Posterior vena cava (tissue), 2 donors: ENCODE measurements around the gene MAST3. TPM values are rescaled to one million over a fixed set of nuclear protein-coding genes. Genes with fewer than 3 reads are reported as not detected.

ENCODE experiments used
- DNase-seq: peaks from one replicate; pipeline ENCODE4 v3.0.0-alpha.2; 2020; ENCODE audit warnings: low spot score
- intact Hi-C, 2 donors: fragments of 100-400 bp; cut with DNase I; formaldehyde crosslinking; loops; one replicate each; pipeline versions ENCODE4 v1.14.1 to v1.14.2; 2022 to 2023
- total RNA-seq, 2 donors: library from RNA; stranded (reverse); fragmentation: NEBNext Ultra II Directional; extraction: Animal tissue kit (Norgen Biotek cat#: 25700); gene quantifications; one replicate each; pipeline ENCODE4 v1.2.1, GENCODE V29; 2021
- donor health status: DM: yes; HTN: yes; CAD: no.
- donor health status: DM: yes; HTN: yes; CAD: no.

The MAST3 gene
- total RNA-seq, 2 donors from 2014 or later, result 5.6 to 7.1 TPM

DNA sequence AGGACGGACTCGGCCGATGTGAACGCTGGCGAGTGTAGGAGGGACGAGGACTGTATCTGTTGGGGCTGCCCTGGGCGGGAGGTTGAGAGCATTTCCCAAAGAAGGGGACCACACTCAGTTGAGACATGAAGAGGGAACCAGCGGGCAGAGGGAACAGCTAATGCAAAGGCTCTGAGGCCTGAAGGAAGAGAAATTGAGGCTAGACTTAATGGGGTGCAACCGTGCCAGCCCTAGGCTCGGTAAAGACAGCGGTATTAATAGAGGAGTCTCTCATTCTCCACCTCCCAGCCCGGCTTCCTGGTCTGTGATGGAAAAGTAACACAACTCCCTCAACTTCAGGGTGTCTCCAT lies 96.6 kb downstream of the MAST3 start:
- intact Hi-C loops, result no loop called here

DNA sequence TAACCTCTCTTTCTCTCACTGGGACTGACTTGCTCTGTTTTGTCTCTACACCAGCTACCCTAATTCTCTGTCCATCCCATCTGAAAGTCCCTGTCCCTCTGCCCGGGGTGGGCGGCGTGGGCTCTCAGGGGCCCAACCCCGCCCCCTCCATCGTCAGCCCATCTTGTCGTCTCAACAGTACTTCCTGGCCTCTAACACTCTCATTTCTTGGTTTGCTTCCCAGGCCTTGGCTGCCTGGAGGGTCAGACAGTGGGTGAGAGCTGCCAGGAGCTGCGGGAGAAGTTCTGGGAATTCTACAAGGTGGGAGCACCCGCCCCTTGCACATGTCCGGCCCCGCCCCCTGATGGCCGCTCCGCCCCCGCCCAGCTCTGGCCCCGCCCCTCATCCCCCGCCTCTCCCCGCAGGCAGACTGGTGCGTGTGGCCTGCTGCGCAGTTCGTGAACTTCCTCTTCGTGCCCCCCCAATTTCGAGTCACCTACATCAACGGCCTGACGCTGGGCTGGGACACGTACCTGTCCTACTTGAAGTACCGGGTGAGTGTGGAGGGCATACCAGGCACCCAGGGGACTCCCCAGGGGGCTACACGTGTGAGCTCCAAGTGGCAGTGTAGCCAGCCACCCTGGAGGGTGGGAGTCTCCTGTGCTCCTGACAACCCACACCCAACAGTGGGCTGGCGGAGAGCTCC lies 97.1 kb downstream of the MAST3 start:
- intact Hi-C loops, result loop anchor here in 1 of 2 donors (5.0 kb wide), 1 partner anchor 133 kb away; no protein-coding TSS in a partner anchor
- DNase-seq, result peak; percentile 84

More for the DNA sequence above, 96.6 kb downstream of the MAST3 start:
- no peak for DNase-seq

DNA sequence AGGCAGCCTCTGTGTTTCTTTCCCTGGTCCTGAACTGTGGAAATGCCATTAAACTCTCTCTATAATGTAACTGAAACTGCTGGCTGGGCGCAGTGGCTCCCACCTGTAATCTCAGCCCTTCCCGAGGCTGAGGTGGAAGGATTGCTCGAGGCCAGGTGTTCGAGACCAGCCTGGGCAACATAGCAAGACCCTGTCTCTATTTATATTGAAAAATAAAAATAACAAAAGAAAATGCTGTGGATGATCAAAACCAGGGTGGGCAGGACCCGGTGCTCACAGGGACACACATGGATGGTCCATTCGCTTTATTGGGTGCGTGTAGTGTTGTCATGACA lies 98.9 kb downstream of the MAST3 start:
- intact Hi-C loops, result loop anchor here in 1 of 2 donors (5.0 kb wide), 1 partner anchor 131 kb away; no protein-coding TSS in a partner anchor
- DNase-seq, result no peak

DNA sequence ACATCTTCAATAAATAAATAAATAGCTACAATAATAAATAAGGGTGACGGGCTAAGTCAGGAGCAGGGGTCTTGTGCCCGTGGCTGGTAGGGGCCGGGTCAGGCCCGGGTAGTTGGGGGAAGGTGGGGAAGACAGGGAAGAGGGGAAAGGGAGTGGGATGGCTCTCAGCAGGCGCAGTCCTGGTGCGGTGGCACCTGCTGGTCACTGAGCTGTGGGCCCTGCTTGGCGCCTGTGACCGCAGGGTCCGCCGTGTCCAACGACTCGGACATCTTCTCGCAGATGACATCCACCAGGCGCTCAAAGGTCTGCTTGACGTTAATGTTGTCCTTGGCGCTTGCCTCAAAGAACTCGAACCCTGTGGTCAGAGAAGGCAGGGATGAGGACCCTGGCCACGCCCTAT lies 99.7 kb downstream of the MAST3 start:
- intact Hi-C loops, result loop anchor here in 1 of 2 donors (5.0 kb wide), 1 partner anchor 130 kb away; no protein-coding TSS in a partner anchor

DNA sequence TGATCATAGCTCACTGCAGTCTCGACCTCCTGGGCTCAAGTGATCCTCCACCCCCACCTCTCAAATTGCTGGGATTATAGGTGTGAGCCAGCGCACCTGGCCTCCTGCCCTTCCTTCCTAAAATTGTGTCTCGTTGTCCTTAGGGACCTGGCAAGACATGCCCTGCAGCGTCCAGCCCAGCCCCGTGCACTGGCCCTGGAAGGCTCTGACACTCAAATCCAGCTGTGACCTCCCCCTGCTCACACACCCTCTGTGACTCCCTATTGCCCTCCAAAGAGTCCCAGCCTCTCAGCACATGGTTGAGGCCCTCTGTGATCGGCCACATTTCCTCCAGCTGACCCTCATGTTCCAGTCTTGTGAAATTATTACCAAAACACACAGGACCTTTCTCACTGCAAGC lies 100.4 kb downstream of the MAST3 start:
- no peak for DNase-seq
- intact Hi-C loops, result loop anchor here in 1 of 2 donors (5.0 kb wide), 1 partner anchor 129 kb away; no protein-coding TSS in a partner anchor

More for the DNA sequence above, 99.7 kb downstream of the MAST3 start:
- DNase-seq, result no peak

DNA sequence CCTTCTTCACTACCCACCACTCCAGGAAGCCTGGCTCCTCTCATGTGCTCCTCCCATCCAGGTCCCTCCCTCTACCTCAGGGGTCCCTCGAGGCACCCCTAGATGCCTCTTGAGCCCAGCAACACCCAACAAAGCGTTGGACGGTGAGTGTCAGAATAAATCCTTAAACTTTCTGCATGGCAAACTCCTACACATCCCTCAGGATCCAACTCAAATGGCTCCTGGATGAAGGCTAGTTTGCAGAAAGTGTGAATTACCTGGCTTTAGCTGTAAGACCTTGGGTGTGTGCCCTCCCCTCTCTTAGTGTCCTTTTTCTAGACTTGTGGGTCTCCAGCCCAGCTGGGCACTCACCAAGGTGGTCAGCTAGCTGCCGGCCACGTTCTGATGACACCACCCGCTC lies 100.8 kb downstream of the MAST3 start:
- intact Hi-C loops, result loop anchor here in 1 of 2 donors (5.0 kb wide), 1 partner anchor 129 kb away; no protein-coding TSS in a partner anchor
- DNase-seq, result no peak

Other genes with a start within 250 kb of the MAST3 start
- gene JAK3, start 249.8 kb upstream of the MAST3 start, total RNA-seq, result 1 to 10 TPM; 6.6 to 8.8 TPM
- gene RPL18A, start 237.9 kb upstream of the MAST3 start, total RNA-seq, result 1,000 to 10,000 TPM; 1,284 to 1,308 TPM
- not detected for gene SLC5A5, start 225.8 kb upstream of the MAST3 start, total RNA-seq
- gene CCDC124, start 164.8 kb upstream of the MAST3 start, total RNA-seq, result 10 to 100 TPM; 48.5 to 73.0 TPM
- gene KCNN1, start 130.7 kb upstream of the MAST3 start, total RNA-seq, result under 1 TPM in 1 of 2 donors, not detected in 1; 0.33 TPM
- gene ARRDC2, start 89.6 kb upstream of the MAST3 start, total RNA-seq, result 10 to 100 TPM; 21.0 to 25.2 TPM
- gene IL12RB1, start 10.8 kb upstream of the MAST3 start, total RNA-seq, result 1 to 10 TPM; 1.7 to 2.3 TPM
- gene PIK3R2, start 55.4 kb downstream of the MAST3 start, total RNA-seq, result 10 to 100 TPM; 11.5 to 13.0 TPM
- gene IFI30, start 76.0 kb downstream of the MAST3 start, total RNA-seq, result 10 to 100 TPM; 60.7 to 76.7 TPM
- gene MPV17L2, start 95.4 kb downstream of the MAST3 start, total RNA-seq, result 1 to 10 TPM; 6.1 to 6.6 TPM
- 1 to 10 TPM; 1.9 to 2.9 TPM for gene RAB3A, start 106.3 kb downstream of the MAST3 start, total RNA-seq
- gene PDE4C, start 128.7 kb downstream of the MAST3 start, total RNA-seq, result 1 to 10 TPM in 1 of 2 donors, under 1 TPM in 1; 0.90 to 1.1 TPM
- 1 to 10 TPM; 2.6 to 4.9 TPM for gene IQCN, start 176.7 kb downstream of the MAST3 start, total RNA-seq
- gene JUND, start 183.8 kb downstream of the MAST3 start, total RNA-seq, result 100 to 1,000 TPM; 192 to 231 TPM
- gene LSM4, start 225.3 kb downstream of the MAST3 start, total RNA-seq, result 10 to 100 TPM; 44.4 to 46.9 TPM
- gene PGPEP1, start 242.8 kb downstream of the MAST3 start, total RNA-seq, result 10 to 100 TPM; 42.8 to 48.6 TPM